Stimulated activated CD4-positive, alpha-beta T cell treated with anti-CD3 and anti-CD28 coated beads, Interleukin-15, amount 100 ng/mL, for 1 hour (primary cell): ENCODE measurements around the gene DISP1.

Experiments used
- DNase-seq, 2 donors: peaks; one replicate each; pipeline ENCODE4 v3.0.0-alpha.2; 2020; ENCODE audit warnings: low read depth in 1 of 2, low spot score in 1 of 2

The DISP1 gene

DNA sequence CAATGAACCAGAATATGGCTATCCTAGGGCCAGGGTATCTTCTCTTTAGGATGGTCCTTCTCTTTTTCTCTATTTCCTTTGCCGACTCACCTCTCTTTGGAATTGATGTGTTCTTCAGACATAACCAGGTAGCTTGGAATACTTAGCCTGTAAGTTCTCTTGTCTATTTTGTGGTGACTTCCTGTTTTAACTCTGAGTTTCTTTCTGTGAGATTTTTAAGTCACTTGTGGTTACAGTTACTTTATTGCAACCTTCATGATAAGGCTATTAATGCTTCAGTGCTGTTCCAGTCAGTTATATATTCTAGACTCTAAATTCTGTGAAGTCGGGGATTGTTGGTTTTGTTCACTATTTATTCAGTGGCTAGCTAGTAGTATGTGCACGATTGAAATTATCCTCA is 46.2 kb downstream of the DISP1 start:
- no peak for DNase-seq
